HK-2 (cell line): ENCODE measurements around the gene CTIF.
"Not testable (repeated sequence)": the region's sequence is repeated elsewhere in the genome, so short reads cannot be mapped to it uniquely, and the experiment has no call there.

Source experiments
- DNase-seq: peaks from one replicate; pipeline ENCODE4 v3.0.0-alpha.2; 2018; ENCODE audit not compliant: unreplicated experiment

CTIF gene

GRCh38 chr18:48708807-48709206, 170.0 kb downstream of the CTIF start:
- DNase-seq: no peak

- no peak for DNase-seq
Measured at GRCh38 chr18:48709371-48710062, 170.7 kb downstream of the CTIF start.

GRCh38 chr18:48711651-48712486, 173.0 kb downstream of the CTIF start:
- no peak for DNase-seq

- DNase-seq: no peak
Measured at GRCh38 chr18:48713309-48713708, 174.5 kb downstream of the CTIF start.

- DNase-seq: no peak
Measured at GRCh38 chr18:48714873-48715272, 176.0 kb downstream of the CTIF start.

- no peak for DNase-seq
Measured at GRCh38 chr18:48715711-48716361, 177.0 kb downstream of the CTIF start.

GRCh38 chr18:48717227-48717626, 178.4 kb downstream of the CTIF start:
- not testable (repeated sequence) for DNase-seq

- DNase-seq: no peak
Measured at GRCh38 chr18:48718251-48718959, 179.6 kb downstream of the CTIF start.

- DNase-seq: no peak
Measured at GRCh38 chr18:48719388-48719787, 180.6 kb downstream of the CTIF start.

GRCh38 chr18:48719974-48720654, 181.3 kb downstream of the CTIF start:
- no peak for DNase-seq

GRCh38 chr18:48720655-48721025, 181.8 kb downstream of the CTIF start:
- no peak for DNase-seq

- DNase-seq: no peak
Measured at GRCh38 chr18:48721312-48721711, 182.5 kb downstream of the CTIF start.

GRCh38 chr18:48723016-48723415, 184.2 kb downstream of the CTIF start:
- no peak for DNase-seq

- DNase-seq: no peak
Measured at GRCh38 chr18:48723837-48724236, 185.0 kb downstream of the CTIF start.

- DNase-seq: no peak
Measured at GRCh38 chr18:48724442-48724841, 185.6 kb downstream of the CTIF start.

GRCh38 chr18:48724939-48725338, 186.1 kb downstream of the CTIF start:
- no peak for DNase-seq

GRCh38 chr18:48725562-48725961, 186.7 kb downstream of the CTIF start:
- no peak for DNase-seq

GRCh38 chr18:48727681-48728080, 188.8 kb downstream of the CTIF start:
- no peak for DNase-seq

GRCh38 chr18:48728204-48728833, 189.5 kb downstream of the CTIF start:
- peak; percentile 81 for DNase-seq

- no peak for DNase-seq
Measured at GRCh38 chr18:48729404-48729803, 190.6 kb downstream of the CTIF start.

GRCh38 chr18:48730010-48730409, 191.2 kb downstream of the CTIF start:
- no peak for DNase-seq
